NOMO-1 treated with dmso at 0.1 percent for 144 hours (cell line): ENCODE results near the gene DMD.
A peak's percentile ranks its signal among the peaks of the same experiment; 100 is the strongest.

Source experiments
- DNase-seq: peaks from one replicate; lab custom pipeline; 2025; ENCODE audit not compliant: unreplicated experiment; lab: John Stamatoyannopoulos, UW

Gene DMD

GRCh38 chrX:31547816-31548215 is 1663.5 kb downstream of the DMD start:
- DNase-seq, result no peak

GRCh38 chrX:31547416-31547815 is 1663.9 kb downstream of the DMD start:
- no peak for DNase-seq

- peak; percentile 15 for DNase-seq
Measured at GRCh38 chrX:31546126-31546525, 1665.2 kb downstream of the DMD start.

GRCh38 chrX:31545726-31546125 is 1665.6 kb downstream of the DMD start:
- no peak for DNase-seq

DNA sequence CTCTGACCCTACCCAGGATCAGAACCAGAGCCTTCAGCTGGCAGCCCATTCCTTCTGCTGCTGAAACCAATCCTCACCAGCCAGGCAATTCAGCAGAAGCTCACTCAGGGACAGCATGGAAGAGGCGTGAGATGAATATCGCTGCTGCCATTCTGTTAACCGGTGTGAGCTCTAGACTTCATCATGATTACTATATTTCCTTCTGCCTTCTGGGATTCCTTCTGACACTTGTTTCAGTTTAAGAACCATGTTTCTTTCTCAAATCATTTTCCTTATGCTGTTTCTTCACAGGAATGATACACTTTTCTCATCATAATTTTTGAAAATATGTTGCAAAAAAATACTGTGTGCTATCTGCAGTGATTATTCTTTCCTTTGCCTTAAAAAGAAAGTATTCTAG is 1666.2 kb downstream of the DMD start:
- no peak for DNase-seq

DNA sequence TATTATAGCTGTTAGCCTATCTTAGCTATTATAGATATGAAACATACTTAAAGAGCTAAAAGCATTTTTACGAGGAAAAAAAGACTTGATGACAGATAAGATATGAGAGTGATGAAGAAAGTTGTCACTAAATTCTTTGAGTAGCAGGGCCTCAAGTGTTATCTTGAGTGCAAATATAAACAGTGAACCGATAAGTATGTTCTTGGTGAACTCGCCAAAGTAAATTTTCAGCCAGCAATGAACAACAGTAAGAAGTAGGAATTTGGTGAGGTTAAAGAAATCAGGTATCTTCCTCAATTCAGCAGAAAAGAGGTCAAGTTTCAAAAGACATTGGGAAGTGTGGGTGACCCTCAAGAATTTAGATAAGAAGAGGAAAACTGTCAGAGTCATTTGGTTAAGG is 1667.7 kb downstream of the DMD start:
- DNase-seq, result no peak

DNA sequence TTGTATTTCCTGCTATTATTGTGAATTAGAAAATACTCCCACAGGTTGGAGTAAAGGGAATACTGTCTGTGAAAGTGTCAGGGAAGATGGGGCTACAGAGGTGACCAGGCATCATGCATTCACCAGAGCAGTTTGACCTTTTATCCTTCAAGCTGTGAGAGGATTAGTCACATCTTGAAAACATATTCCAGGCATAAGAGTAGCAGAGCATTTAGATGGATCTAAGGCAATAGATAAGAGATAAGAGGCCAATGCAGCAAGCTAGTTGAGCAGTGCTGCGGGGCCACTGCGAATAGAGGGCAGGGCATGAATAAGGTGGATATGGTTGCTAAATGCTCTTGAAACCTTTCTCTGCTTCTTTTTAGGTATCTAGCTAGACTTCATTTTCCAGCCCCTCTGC is 1668.8 kb downstream of the DMD start:
- DNase-seq, result no peak

DNA sequence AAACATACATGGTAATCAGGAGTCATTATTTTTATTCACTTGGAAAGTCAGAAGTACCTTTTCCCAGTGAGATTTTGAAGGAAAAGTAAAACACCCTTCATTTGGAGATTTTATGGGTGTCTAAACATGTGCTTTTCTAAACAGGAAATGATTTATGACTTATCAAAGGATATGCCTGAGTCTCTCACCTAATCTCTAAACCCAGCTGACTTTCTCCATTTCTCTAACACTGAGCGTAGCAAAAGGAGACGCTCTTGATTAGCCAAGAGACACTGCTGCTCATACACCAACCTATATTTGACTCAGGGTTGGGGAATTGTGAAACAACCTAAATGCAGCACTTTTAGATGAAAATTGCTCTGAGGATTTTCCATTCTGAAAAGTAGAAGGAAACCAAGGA is 1671.0 kb downstream of the DMD start:
- DNase-seq, result no peak

DNA sequence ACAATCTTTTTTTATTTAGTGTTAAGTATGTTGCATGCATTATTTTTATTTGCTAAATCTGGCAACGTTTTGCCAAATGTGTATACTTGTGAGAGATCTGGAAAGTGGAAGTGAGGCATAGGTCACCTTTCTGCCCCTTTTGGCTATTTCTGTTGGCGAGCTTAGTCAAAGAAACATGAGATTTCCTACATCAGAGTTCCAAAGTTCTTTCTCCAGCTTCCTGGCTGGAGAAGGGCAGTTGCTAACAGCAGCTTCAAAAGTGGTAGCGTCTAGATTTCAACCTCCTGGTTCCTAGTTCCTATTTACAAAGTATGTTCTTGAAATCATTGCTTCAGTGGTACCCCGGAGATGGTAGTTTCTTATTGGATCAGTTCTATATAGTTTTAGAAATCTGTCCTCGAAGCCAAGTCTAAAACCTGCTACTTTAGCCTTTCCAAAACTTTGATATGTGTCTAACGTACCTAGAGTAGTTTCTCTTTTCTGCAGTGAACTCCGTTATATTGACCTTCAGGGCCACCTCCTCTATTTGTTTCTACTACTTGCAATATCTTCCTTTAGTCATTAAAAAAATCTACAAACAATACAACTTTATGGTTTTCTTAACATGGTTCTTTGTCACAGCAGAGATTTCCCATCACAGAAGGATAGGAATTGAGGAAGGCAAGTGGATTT is 1683.8 kb downstream of the DMD start:
- DNase-seq, result no peak

GRCh38 chrX:31523884-31524536 is 1687.3 kb downstream of the DMD start:
- DNase-seq, result no peak

DNA sequence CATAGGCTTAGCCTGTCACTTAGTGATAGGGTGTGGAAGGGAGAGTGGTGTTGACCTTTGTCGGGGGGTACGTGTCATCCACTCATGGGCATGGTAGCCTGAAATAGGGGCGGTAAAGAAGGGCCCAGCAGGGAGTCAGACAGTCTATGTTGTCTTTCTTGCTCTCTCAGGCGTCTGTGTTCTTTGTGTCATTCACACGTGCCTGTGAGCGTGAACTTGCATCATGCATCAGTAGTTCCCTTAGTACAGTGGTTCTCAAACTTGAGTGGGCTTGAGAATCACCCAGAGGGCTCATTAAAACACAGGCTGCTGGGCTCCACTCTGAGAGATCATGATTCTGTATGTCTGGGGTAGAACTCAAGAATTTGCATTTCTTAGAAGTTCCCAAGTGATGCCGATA is 1688.6 kb downstream of the DMD start:
- no peak for DNase-seq

DNA sequence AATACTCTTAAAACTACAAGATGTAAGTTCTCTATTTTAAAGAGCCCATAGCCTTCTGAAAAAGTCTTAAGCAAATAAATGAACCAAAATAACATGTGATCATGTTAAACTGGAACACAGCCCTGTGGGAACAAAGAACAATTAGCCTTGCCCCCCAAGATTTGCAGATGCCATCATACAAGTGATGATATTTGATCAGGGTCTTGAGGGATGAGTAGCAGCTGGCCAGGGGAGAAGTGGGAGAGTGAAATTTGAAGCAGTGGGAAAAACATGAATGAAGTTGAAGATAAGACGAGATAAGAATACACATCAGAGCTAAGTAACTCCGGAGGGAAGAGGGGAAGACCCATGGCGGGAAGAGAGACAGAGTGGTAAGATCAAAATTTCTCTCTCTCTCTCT is 1689.4 kb downstream of the DMD start:
- DNase-seq, result no peak

GRCh38 chrX:31516527-31516926 is 1694.8 kb downstream of the DMD start:
- DNase-seq, result no peak

DNA sequence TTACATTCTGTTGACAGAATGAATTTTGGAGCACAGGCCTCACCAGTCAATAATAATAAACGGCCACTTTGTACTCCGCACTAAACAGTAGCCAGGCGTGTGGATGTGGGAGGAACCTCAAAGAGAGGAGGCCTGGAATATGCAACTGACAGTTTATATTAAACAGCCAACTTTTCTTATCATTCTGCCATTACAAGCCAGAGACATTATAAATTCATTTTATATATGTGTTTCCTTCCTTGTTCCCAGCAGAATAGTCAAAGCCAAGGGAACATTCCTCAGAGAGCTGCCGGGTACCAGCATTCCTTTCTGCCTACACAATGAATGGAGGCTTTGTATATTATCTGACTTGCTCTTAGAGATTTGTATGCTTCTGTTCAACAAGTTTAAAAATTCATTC is 1703.0 kb downstream of the DMD start:
- no peak for DNase-seq

DNA sequence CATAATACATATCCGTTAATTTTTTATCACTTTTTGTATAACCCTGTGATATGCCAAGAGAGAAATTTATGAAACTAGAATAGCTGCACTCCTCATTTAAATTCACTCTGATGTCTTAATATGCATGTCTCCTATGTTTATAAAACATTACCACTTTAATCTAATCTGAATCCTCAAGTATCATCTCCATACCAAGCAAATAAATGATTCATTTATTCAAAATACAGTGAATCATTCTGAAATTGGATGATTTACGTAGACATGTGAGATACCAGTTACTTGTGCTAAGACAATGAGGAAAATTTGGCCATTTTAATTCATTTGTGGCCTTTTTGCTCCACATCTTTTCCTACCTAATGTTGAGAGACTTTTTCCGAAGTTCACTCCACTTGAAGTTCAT is 1704.4 kb downstream of the DMD start:
- DNase-seq, result no peak

DNA sequence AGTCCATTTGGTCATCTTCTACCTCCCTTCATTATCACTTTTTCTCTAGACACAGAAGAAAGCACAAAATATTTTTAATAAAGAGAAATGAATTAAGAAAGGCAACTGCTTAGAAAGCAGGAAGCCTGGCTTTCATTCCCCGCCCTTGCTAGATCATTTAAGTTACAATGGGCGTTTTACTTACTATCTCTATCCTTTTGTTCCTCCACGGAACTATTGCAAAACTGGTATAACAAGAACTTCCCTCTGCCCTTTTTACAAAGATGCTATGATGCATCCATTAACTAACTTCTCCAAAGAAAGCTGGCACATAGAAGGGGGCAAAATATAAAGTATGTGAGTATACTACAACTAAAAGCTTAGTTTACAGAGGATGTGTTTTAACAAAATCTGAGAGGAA is 1705.0 kb downstream of the DMD start:
- DNase-seq, result no peak

DNA sequence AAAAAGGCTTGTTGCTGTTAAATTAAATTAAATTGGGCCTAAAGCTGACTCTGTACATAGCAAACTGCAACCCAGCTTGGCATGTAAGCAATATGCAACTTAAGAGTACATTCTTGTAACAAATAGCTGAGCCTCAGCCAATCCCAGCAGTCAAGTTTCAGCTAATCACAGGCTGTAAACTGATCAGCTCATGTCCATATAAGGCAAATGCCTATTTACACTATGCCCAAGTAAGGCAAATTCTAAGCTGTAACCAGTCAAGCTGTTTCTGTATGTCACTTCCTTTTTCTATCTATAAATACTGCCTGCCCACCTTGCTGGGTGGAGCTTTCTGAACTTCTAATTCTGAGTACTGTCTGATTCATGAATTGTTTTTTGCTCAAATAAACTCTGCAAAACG is 1710.4 kb downstream of the DMD start:
- peak; percentile 7 for DNase-seq

- DNase-seq, result no peak
Measured at GRCh38 chrX:31499109-31499508, 1712.2 kb downstream of the DMD start.

DNA sequence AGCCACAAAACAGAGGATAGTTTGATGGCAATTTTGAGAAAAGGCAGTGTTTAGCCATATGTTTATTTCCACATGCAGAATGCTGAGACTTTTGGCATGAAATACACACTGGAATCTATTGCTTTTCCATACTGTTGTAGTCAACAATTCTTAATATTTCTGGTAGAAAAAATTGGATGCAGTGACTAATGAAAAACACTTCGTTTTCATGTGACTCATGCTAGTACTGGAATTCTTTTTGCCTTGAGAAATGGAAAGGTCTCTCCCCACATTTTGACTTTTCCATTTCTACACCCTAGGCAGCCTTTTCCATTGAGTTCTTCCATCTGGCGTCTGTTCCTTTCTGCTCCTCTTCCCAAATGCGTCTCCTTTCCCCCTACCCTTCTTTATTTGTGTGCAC is 1714.3 kb downstream of the DMD start:
- no peak for DNase-seq

DNA sequence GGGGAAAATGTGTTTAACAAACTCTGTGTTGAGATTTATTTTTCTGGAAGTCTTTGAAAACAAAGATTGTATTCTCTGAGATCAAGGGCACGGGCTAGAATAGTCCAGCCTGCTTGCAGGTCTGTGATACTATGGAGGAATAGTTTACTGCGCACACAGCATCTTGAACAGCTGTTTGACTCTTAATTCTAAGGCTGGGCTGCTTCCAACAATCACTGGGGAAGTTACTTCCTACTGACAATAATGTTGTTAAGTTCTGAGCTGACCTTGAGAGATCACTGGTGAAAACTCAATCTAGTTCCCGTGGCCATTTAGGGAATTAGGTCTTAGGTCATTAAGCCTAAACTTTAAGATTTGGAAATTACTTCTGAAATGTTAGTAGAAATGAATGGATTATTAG is 1723.4 kb downstream of the DMD start:
- DNase-seq, result no peak

DNA sequence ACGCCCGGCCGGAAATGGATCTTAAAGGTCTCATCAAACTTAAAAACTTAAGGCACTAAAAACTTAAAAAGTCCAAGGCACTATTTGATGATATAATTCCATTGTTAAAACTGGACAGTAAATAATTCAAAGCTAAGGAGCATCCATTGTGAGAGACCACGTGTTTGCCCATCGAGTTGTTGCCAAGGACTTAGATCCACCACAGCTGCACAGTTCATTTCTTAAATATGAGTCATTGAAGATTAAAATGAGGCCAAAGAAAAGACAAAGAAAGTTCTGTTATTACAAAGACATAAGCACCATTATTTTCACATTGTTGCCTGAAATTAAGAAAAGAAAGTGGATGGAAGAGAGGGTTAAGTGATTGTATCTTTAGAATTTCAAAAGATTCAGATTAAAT is 1728.0 kb downstream of the DMD start:
- no peak for DNase-seq

DNA sequence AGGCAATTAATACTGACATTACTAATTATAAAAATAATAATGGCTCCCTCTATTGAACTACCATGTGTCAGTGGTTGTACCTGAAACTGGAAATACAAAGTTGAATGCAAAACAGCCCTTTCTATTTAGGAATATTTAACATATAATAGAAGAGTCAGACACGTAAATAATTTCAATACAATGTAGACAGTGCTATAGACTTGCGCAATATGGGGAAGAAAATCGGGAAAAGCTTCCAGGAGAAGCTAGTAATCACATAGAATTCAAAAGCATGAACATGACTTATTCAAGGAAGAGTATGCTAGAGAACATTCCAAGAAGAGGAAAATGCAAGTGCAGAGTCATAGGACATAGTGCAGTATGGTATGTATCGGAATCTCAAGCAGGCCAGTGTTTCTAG is 1730.7 kb downstream of the DMD start:
- DNase-seq, result no peak

DNA sequence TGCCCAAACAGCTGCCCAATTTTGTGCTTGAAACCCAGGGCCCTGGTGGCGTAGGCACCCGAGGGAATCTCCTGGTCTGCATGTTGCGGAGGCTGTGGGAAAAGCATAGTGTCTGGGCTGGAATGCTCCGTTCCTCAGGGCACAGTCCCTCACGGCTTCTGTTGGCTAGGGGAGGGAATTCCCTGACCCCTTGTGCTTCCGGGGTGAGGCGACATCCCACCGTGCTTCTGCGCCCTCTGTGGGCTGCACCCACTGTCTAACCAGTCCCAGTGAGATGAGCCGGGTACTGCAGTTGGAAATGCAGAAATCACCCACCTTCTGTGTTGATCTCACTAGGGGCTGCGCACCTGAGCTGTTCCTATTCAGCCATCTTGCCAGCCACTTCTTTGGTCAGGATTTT is 1740.1 kb downstream of the DMD start:
- no peak for DNase-seq
